HEK293T (cell line): Measurements from ENCODE around the gene SRBD1.

Experiments used
- CTCF ChIA-PET: fragments of 350-600 bp; formaldehyde crosslinking; extraction: SDS; loops from one replicate; lab custom pipeline; 2021; ENCODE audit warnings: antibody characterized with exemption, inconsistent platforms; lab: Yijun Ruan, JAX
- POLR2A ChIA-PET: fragments of 350-600 bp; formaldehyde crosslinking; extraction: SDS; loops from one replicate; lab custom pipeline; 2020; ENCODE audit warnings: antibody characterized with exemption, inconsistent platforms; lab: Yijun Ruan, JAX
- DNase-seq: peaks from one replicate; pipeline ENCODE4 v3.0.0; 2012; ENCODE audit warnings: mixed read lengths; ENCODE audit errors: extremely low spot score
- ARNT ChIP-seq: fragments of 450-650 bp; IDR thresholded peaks from 2 replicates; pipeline ENCODE4 v1.6.1; 2017; ENCODE audit warnings: mild to moderate bottlenecking
- BHLHE40 ChIP-seq: fragments of 450-650 bp; IDR thresholded peaks from 2 replicates; pipeline ENCODE4 v1.6.1; 2016; ENCODE audit warnings: mild to moderate bottlenecking, moderate library complexity, borderline replicate concordance
- CTBP1 ChIP-seq: fragments of 450-650 bp; IDR thresholded peaks from 2 replicates; pipeline ENCODE4 v1.6.1; 2016; ENCODE audit warnings: borderline replicate concordance
- ELF4 ChIP-seq: fragments of 450-650 bp; IDR thresholded peaks from 2 replicates; pipeline ENCODE4 v1.6.1; 2017; ENCODE audit warnings: antibody characterized with exemption
- FOXA1 ChIP-seq: fragments of 450-650 bp; IDR thresholded peaks from 2 replicates; pipeline ENCODE4 v1.6.1; 2016; ENCODE audit warnings: mild to moderate bottlenecking
- FOXK2 ChIP-seq: fragments of 450-650 bp; IDR thresholded peaks from 2 replicates; pipeline ENCODE4 v1.6.1; 2016; ENCODE audit warnings: mild to moderate bottlenecking
- FOXM1 ChIP-seq: fragments of 450-650 bp; IDR thresholded peaks from 2 replicates; pipeline ENCODE4 v1.6.1; 2017; ENCODE audit warnings: mild to moderate bottlenecking, borderline replicate concordance
- HDGF ChIP-seq: fragments of 450-650 bp; IDR thresholded peaks from 2 replicates; pipeline ENCODE4 v1.6.1; 2017; ENCODE audit warnings: antibody characterized with exemption, borderline replicate concordance
- L3MBTL2 ChIP-seq: fragments of 450-650 bp; conservative IDR thresholded peaks from 2 replicates; pipeline ENCODE4 v1.6.1; 2016; ENCODE audit warnings: mild to moderate bottlenecking
- LEF1 ChIP-seq: fragments of 450-650 bp; IDR thresholded peaks from 2 replicates; pipeline ENCODE4 v1.6.1; 2017; ENCODE audit warnings: mild to moderate bottlenecking, borderline replicate concordance
- NFRKB ChIP-seq: fragments of 450-650 bp; IDR thresholded peaks from 2 replicates; pipeline ENCODE4 v1.6.1; 2016; ENCODE audit warnings: mild to moderate bottlenecking, moderate library complexity
- SP1 ChIP-seq: fragments of 450-650 bp; IDR thresholded peaks from 2 replicates; pipeline ENCODE4 v1.6.1; 2017
- SUZ12 ChIP-seq: fragments of 450-650 bp; IDR thresholded peaks from 2 replicates; pipeline ENCODE4 v1.6.1; 2016; ENCODE audit warnings: mild to moderate bottlenecking
- TARDBP ChIP-seq: fragments of 450-650 bp; IDR thresholded peaks from 2 replicates; pipeline ENCODE4 v1.6.1; 2016
- ZNF384 ChIP-seq: fragments of 450-650 bp; IDR thresholded peaks from 2 replicates; pipeline ENCODE4 v1.6.1; 2016
- TF ChIP-seq, protein P1 (sequence below): fragments of 450-650 bp; IDR thresholded peaks from 2 replicates; pipeline ENCODE4 v1.6.1; 2016

SRBD1 gene

GRCh38 chr2:45345331-45346234 is 265.5 kb downstream of the SRBD1 start:
- no peak for DNase-seq
- TF ChIP-seq HDGF (no peak), LEF1 (no peak), FOXM1 (no peak), CTBP1 (no peak), SP1 (no peak), FOXK2 (no peak), BHLHE40 (no peak), ZNF384 (no peak), ARNT (no peak), SUZ12 (no peak), NFRKB (no peak), FOXA1 (no peak), L3MBTL2 (no peak), ELF4 (no peak), TARDBP (no peak)
- TF ChIP-seq, protein P1, sequence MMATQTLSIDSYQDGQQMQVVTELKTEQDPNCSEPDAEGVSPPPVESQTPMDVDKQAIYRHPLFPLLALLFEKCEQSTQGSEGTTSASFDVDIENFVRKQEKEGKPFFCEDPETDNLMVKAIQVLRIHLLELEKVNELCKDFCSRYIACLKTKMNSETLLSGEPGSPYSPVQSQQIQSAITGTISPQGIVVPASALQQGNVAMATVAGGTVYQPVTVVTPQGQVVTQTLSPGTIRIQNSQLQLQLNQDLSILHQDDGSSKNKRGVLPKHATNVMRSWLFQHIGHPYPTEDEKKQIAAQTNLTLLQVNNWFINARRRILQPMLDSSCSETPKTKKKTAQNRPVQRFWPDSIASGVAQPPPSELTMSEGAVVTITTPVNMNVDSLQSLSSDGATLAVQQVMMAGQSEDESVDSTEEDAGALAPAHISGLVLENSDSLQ = no peak
- CTCF ChIA-PET = no interaction called here
- POLR2A ChIA-PET = no interaction called here

GRCh38 chr2:45344502-45344901 is 266.6 kb downstream of the SRBD1 start:
- TF ChIP-seq HDGF = no peak
- ChIA-PET POLR2A (no interaction called here), CTCF (no interaction called here)
- no peak for DNase-seq

GRCh38 chr2:45344071-45344470 is 267.0 kb downstream of the SRBD1 start:
- POLR2A ChIA-PET = no interaction called here
- no peak for TF ChIP-seq CTBP1
- TF ChIP-seq BHLHE40 = no peak
- TF ChIP-seq NFRKB = no peak
- no peak for TF ChIP-seq L3MBTL2
- no peak for TF ChIP-seq ZNF384
- no peak for TF ChIP-seq HDGF
- TF ChIP-seq FOXA1 = no peak
- TF ChIP-seq TARDBP = no peak
- TF ChIP-seq SP1 = no peak
- TF ChIP-seq FOXK2 = no peak
- DNase-seq = no peak
- CTCF ChIA-PET = no interaction called here

GRCh38 chr2:45343251-45344017 is 267.6 kb downstream of the SRBD1 start:
- POLR2A ChIA-PET = no interaction called here
- CTCF ChIA-PET = interaction anchor here (0.7 kb wide), 1 partner anchor 537 kb away, joined by 3 read pairs; no protein-coding TSS in a partner anchor
- no peak for TF ChIP-seq ZNF384
- no peak for DNase-seq

GRCh38 chr2:45340318-45340717 is 270.7 kb downstream of the SRBD1 start:
- ChIA-PET CTCF (no interaction called here), POLR2A (no interaction called here)
- DNase-seq = no peak
- no peak for TF ChIP-seq TARDBP
- no peak for TF ChIP-seq SUZ12

DNA sequence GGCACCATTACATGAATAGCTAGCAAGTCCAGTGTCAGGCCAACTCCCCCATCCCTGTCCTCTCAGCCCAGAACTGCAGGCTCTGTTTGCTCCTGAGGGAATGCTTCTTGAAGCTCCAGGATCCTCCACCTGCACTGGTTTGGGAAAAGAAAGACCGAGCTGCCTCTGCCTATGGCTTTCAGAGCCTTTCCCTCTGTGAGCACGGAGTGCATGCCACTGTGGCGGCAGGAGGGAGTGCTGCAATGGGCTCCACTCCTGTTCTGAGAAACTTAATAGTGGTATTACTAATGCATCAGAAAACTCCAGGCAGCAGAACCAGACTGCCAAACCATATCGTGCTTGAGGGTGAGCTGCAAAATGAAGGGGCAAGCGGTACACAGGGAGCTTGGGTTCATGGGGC is 271.8 kb downstream of the SRBD1 start:
- ChIA-PET POLR2A (no interaction called here), CTCF (no interaction called here)
- no peak for TF ChIP-seq BHLHE40
- no peak for TF ChIP-seq ELF4
- no peak for TF ChIP-seq L3MBTL2
- no peak for TF ChIP-seq NFRKB
- TF ChIP-seq ZNF384 = no peak
- no peak for TF ChIP-seq FOXA1
- TF ChIP-seq FOXM1 = no peak
- no peak for TF ChIP-seq TARDBP
- TF ChIP-seq SUZ12 = no peak
- TF ChIP-seq FOXK2 = no peak
- no peak for TF ChIP-seq LEF1
- DNase-seq = no peak
